Body of pancreas (tissue), 4 donors: Measurements from ENCODE around the gene KIAA1328. TPM values are rescaled to one million over a fixed set of nuclear protein-coding genes. Genes with fewer than 3 reads are reported as not detected.

ENCODE experiments used
- ATAC-seq: fragments of 150-250 bp; one replicate; pipeline ENCODE4 v1.9.1; 2016
- DNase-seq, 4 donors: peaks; one replicate each; pipeline ENCODE4 v3.0.0-alpha.2; 2019
- H3K27ac ChIP-seq, 4 donors: fragments of 200-600 bp; sonication (generic); 1 replicate in 3 of 4; 2 replicates in 1 of 4; pipeline versions ENCODE4 v1.5.1 to v1.6.1; 2016 to 2019; ENCODE audit warnings: mild to moderate bottlenecking in 1 of 4, mixed read lengths in 1 of 4, moderate library complexity in 1 of 4
- H3K27me3 ChIP-seq, 2 donors: fragments of 200-600 bp; sonication (generic); one replicate each; pipeline ENCODE4 v1.6.0; 2016; ENCODE audit warnings: mild to moderate bottlenecking in 1 of 2
- H3K36me3 ChIP-seq, 2 donors: fragments of 200-600 bp; sonication (generic); replicated peaks in 1 of 2; 2 replicates each; pipeline ENCODE4 v1.5.1; 2016; ENCODE audit warnings: low read depth in 2 of 2; ENCODE audit not compliant: insufficient read depth in 1 of 2
- H3K4me1 ChIP-seq: fragments of 200-600 bp; sonication (generic); one replicate; pipeline ENCODE4 v1.6.0; 2016
- H3K4me3 ChIP-seq, 2 donors: fragments of 200-600 bp; sonication (generic); 1 replicate in 1 of 2; 2 replicates in 1 of 2; pipeline ENCODE4 v1.5.1; 2016 to 2019
- H3K9me3 ChIP-seq, 3 donors: fragments of 200-600 bp; sonication (generic); 1 replicate in 2 of 3; 2 replicates in 1 of 3; pipeline ENCODE4 v1.5.1; 2016
- CTCF ChIP-seq, 7 experiments: fragments of 450-650 bp in 4 of 7; fragments of 200-600 bp in 3 of 7; sonication (generic) in 3 of 7; IDR thresholded peaks; one replicate each; pipeline ENCODE4 v1.5.1; 2016 to 2019; ENCODE audit warnings: antibody characterized with exemption in 7 of 7
- POLR2A ChIP-seq, 3 donors: fragments of 450-650 bp; IDR thresholded peaks; one replicate each; pipeline ENCODE4 v1.6.1; 2016; ENCODE audit warnings: antibody characterized with exemption in 3 of 3, mild to moderate bottlenecking in 2 of 3
- WGBS, 2 donors: methylation state at CpG; one replicate each; pipeline ENCODE4 v1.1.5; 2017; 5-methylcytosine and 5-hydroxymethylcytosine counted together
- intact Hi-C: fragments of 100-400 bp; cut with DNase I; formaldehyde crosslinking; loops from one replicate; pipeline ENCODE4 v1.15.1; 2023
- total RNA-seq, 2 donors: library from RNA; depleted of rRNA; stranded (reverse); fragments of >200 nt; gene quantifications; one replicate each; pipeline ENCODE4 v1.1.0, GENCODE V29; 2016

KIAA1328 gene
- total RNA-seq, 2 donors from 2014 or later = 10.9 to 21.8 TPM

DNA sequence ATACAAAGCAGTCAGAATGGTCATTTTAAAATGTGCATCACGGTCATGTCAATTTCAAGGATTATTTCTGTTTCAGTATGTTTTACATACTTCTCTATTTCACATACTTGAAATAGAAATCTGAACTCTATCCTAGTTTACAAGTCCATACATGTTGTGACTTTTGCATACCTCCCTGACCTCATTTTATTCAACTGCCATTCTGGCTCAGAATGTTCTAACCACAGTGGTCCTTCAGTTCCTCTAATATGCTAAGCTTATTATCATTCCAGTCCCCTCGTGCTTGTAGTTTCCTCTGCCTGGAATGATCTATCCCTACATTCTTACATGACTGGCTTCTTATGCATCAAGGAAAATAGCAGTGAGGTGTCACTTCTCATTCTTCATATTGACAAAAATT lies 295.6 kb downstream of the KIAA1328 start:
- DNase-seq (no peak), ATAC-seq (no peak)

DNA sequence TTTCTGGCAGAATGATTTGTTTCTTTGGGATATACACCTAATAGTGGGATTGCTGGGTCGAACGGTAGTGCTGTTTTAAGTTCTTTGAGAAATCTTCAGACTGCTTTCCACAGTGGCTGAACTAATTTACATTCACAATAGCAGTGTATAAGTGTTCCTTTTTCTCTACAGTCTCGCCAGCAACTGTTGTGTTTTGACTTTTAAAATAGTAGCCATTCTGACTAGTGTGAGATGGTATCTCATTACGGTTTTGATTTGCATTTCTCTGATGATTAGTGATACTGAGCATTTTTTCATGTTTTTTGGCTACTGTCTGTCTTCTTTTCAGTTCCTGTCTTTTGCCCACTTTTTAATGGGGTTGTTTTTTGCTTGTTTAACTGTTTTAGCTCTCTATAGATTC lies 306.2 kb downstream of the KIAA1328 start:
- no peak overlapping the region for H3K27ac ChIP-seq
- no peaks in the 10 kb centered on the region for H3K27me3 ChIP-seq
- TF ChIP-seq CTCF (IDR thresholded peaks at IDR 0.05) (no peak), POLR2A (IDR thresholded peaks at IDR 0.05) (no peak)
- no peak overlapping the region for H3K4me3 ChIP-seq
- intact Hi-C loops = no loop called here
- 94 to 96% methylated on average over 4 of the region's 4 CpGs for WGBS, 2 donors
- no peak for DNase-seq
- H3K4me1 ChIP-seq = no peaks in the 10 kb centered on the region
- no peaks in the 10 kb centered on the region for H3K36me3 ChIP-seq
- no peaks in the 10 kb centered on the region for H3K9me3 ChIP-seq
- ATAC-seq = no peak

More for the DNA sequence above, 295.6 kb downstream of the KIAA1328 start:
- TF ChIP-seq CTCF (IDR thresholded peaks at IDR 0.05) (no peak), POLR2A (IDR thresholded peaks at IDR 0.05) (no peak)
- Histone ChIP-seq H3K27ac (no peak overlapping the region), H3K4me1 (no peaks in the 10 kb centered on the region), H3K36me3 (no peaks in the 10 kb centered on the region), H3K9me3 (no peaks in the 10 kb centered on the region), H3K4me3 (no peak overlapping the region), H3K27me3 (no peaks in the 10 kb centered on the region)
- intact Hi-C loops = no loop called here
- WGBS, 2 donors = 86 to 97% methylated on average over 2 of the region's 2 CpGs

- 93 to 96% methylated on average over 3 of the region's 3 CpGs for WGBS, 2 donors
- intact Hi-C loops = no loop called here
These were observed 309.5 kb downstream of the KIAA1328 start for GRCh38 chr18:37138456-37138855.

DNA sequence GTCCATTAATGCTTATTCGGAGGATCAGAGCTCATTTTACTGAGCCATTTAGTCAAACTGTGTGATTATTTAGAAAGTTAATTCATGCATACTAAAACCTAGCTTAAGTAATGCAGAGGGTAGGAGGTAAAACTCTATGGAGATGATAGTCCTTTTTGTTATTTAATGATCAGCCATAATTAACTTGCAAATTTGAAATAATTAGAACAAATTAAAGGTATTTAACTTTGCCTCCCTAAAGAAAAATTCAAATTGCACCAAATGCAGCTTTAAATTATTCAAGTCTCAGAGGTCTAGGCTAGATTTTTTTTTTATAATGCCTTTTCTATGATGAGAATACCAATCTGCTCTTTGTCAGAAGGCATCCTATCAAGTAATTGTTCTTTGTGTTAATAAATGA lies 310.9 kb downstream of the KIAA1328 start:
- TF ChIP-seq CTCF (IDR thresholded peaks at IDR 0.05) = no peak
- TF ChIP-seq POLR2A (IDR thresholded peaks at IDR 0.05) = no peak
- ATAC-seq = no peak
- Histone ChIP-seq H3K9me3 (no peaks in the 10 kb centered on the region), H3K27me3 (no peaks in the 10 kb centered on the region), H3K27ac (no peak overlapping the region), H3K4me1 (no peaks in the 10 kb centered on the region), H3K36me3 (no peaks in the 10 kb centered on the region), H3K4me3 (no peak overlapping the region)
- no peak for DNase-seq
- intact Hi-C loops = no loop called here
- 97% methylated on average over 1 of the region's 1 CpG for WGBS, 2 donors

More at GRCh38 chr18:37138456-37138855, 309.5 kb downstream of the KIAA1328 start:
- H3K9me3 ChIP-seq = no peaks in the 10 kb centered on the region
- H3K36me3 ChIP-seq = no peaks in the 10 kb centered on the region
- TF ChIP-seq POLR2A (IDR thresholded peaks at IDR 0.05) (no peak), CTCF (IDR thresholded peaks at IDR 0.05) (no peak)
- ATAC-seq (no peak), DNase-seq (no peak)
- H3K27me3 ChIP-seq = no peaks in the 10 kb centered on the region
- H3K4me1 ChIP-seq = no peaks in the 10 kb centered on the region
- H3K4me3 ChIP-seq = no peak overlapping the region
- no peak overlapping the region for H3K27ac ChIP-seq

DNA sequence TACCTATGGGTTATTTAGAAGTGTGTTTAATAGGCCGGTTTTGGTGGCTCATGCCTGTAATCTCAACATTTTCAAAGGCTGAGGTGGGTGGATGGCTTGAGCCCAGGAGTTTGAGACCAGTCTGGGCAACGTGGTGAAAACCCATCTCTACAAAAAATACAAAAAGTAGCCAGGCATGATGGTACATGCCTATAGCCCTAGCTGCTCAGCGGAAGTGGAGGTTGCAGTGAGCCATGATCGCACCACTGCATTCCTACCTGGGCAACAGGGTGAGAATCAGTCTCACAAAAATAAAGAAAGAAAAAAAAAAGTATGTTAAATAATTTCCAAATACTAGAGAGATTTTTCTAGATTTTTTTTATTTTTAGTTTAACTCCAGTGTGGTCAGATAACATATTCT lies 316.0 kb downstream of the KIAA1328 start:
- H3K27me3 ChIP-seq = no peaks in the 10 kb centered on the region
- H3K4me1 ChIP-seq = no peaks in the 10 kb centered on the region
- no peak for DNase-seq
- no peak for TF ChIP-seq CTCF (IDR thresholded peaks at IDR 0.05)
- TF ChIP-seq POLR2A (IDR thresholded peaks at IDR 0.05) = no peak
- H3K36me3 ChIP-seq = no peaks in the 10 kb centered on the region
- WGBS, 2 donors = 83 to 93% methylated on average over 4 of the region's 4 CpGs
- no peak overlapping the region for H3K4me3 ChIP-seq
- no peak overlapping the region for H3K27ac ChIP-seq
- no peaks in the 10 kb centered on the region for H3K9me3 ChIP-seq
- intact Hi-C loops = no loop called here
- ATAC-seq = no peak
